Fibroblast of skin of left quadriceps (primary cell): Measurements from ENCODE around the gene SRSF9.
"Not testable (repeated sequence)": the region's sequence is repeated elsewhere in the genome, so short reads cannot be mapped to it uniquely, and the experiment has no call there.

Source experiments
- DNase-seq, 2 experiments: peaks; one replicate each; pipeline ENCODE4 v3.0.0-alpha.2; 2013; ENCODE audit warnings: low read depth in 2 of 2

The SRSF9 gene

GRCh38 chr12:120469450-120470149 lies at the start of gene SRSF9:
Gene SRSF9 (minus strand): TSS chr12:120469748. CDS start chr12:120469609, 139 bp downstream.
- peak; percentile 92 to 93 for DNase-seq

GRCh38 chr12:120519324-120519723 lies 49.8 kb upstream of the SRSF9 start:
- not testable (repeated sequence) for DNase-seq

- DNase-seq, result no peak
Observed at GRCh38 chr12:120515496-120515895, 45.9 kb upstream of the SRSF9 start.

GRCh38 chr12:120514002-120514401 lies 44.5 kb upstream of the SRSF9 start:
- no peak for DNase-seq

- no peak for DNase-seq
Observed at GRCh38 chr12:120508537-120508936, 39.0 kb upstream of the SRSF9 start.

GRCh38 chr12:120504587-120504986 lies 35.0 kb upstream of the SRSF9 start:
- DNase-seq, result no peak

- DNase-seq, result no peak
Observed at GRCh38 chr12:120500581-120500980, 31.0 kb upstream of the SRSF9 start.

GRCh38 chr12:120498870-120499515 lies 29.4 kb upstream of the SRSF9 start:
- DNase-seq, result no peak

GRCh38 chr12:120497524-120498150 lies 28.1 kb upstream of the SRSF9 start:
- no peak for DNase-seq

GRCh38 chr12:120496413-120497340 lies 27.1 kb upstream of the SRSF9 start:
- peak in 1 of 2 experiments; percentile 6 for DNase-seq

GRCh38 chr12:120495731-120496412 lies 26.3 kb upstream of the SRSF9 start, which contains the start of gene DYNLL1:
Gene DYNLL1 (plus strand): TSS chr12:120496113. CDS start chr12:120496422, 309 bp downstream.
- DNase-seq, result peak; percentile 94

- DNase-seq, result no peak
Observed at GRCh38 chr12:120495186-120495730, 25.7 kb upstream of the SRSF9 start.

- DNase-seq, result no peak
Observed at GRCh38 chr12:120490833-120491512, 21.4 kb upstream of the SRSF9 start.

- DNase-seq, result no peak
Observed at GRCh38 chr12:120490325-120490724, 20.8 kb upstream of the SRSF9 start.

- DNase-seq, result no peak
Observed at GRCh38 chr12:120489018-120489417, 19.5 kb upstream of the SRSF9 start.

- DNase-seq, result no peak
Observed at GRCh38 chr12:120488057-120488640, 18.6 kb upstream of the SRSF9 start.

- DNase-seq, result not testable (repeated sequence)
Observed at GRCh38 chr12:120487552-120487951, 18.0 kb upstream of the SRSF9 start.

- no peak for DNase-seq
Observed at GRCh38 chr12:120485961-120486881, 16.7 kb upstream of the SRSF9 start.

- no peak for DNase-seq
Observed at GRCh38 chr12:120483621-120484020, 14.1 kb upstream of the SRSF9 start.
